Measurements from ENCODE around the gene CYP2C18. TPM values are rescaled to one million over a fixed set of nuclear protein-coding genes. Genes with fewer than 3 reads are reported as not detected.

The CYP2C18 gene
- total RNA-seq, 1 donor from 2014 or later: not detected

- Mint-ChIP-seq H3K4me1 (no peaks in the 10 kb centered on the region), H3K27ac (no peak overlapping the region), H3K9me3 (peaks cover 8% of the 10 kb centered on the region), H3K36me3 (ENCODE audit: low read depth) (no peaks in the 10 kb centered on the region), H3K27me3 (no peaks in the 10 kb centered on the region), H3K4me3 (no peak overlapping the region)
- ATAC-seq (ENCODE audit: low read depth): no peak
- intact Hi-C loops (cut with micrococcal nuclease): no loop called here
- no peak for DNase-seq
- POLR2A ChIA-PET: no interaction called here
- CTCF ChIA-PET: no interaction called here
- TF ChIP-seq CTCF (IDR thresholded peaks at IDR 0.05): no peak
Observed at GRCh38 chr10:94706089-94706488, 22.6 kb downstream of the CYP2C18 start.

- ChIA-PET CTCF (no interaction called here), POLR2A (no interaction called here)
- H3K36me3 Mint-ChIP-seq (ENCODE audit: low read depth): no peaks in the 10 kb centered on the region
- no peak overlapping the region for H3K4me3 Mint-ChIP-seq
- no peak overlapping the region for H3K27ac Mint-ChIP-seq
- no peak for DNase-seq
- no peaks in the 10 kb centered on the region for H3K4me1 Mint-ChIP-seq
- peaks cover 8% of the 10 kb centered on the region for H3K9me3 Mint-ChIP-seq
- TF ChIP-seq CTCF (IDR thresholded peaks at IDR 0.05): no peak
- intact Hi-C loops (cut with micrococcal nuclease): no loop called here
- no peak for ATAC-seq (ENCODE audit: low read depth)
- no peaks in the 10 kb centered on the region for H3K27me3 Mint-ChIP-seq
Observed at GRCh38 chr10:94710578-94710977, 27.0 kb downstream of the CYP2C18 start.

GRCh38 chr10:94725871-94726270 lies 42.3 kb downstream of the CYP2C18 start:
- ChIA-PET CTCF (no interaction called here), POLR2A (no interaction called here)
- Mint-ChIP-seq H3K27ac (no peak overlapping the region), H3K36me3 (ENCODE audit: low read depth) (no peaks in the 10 kb centered on the region), H3K9me3 (no peaks in the 10 kb centered on the region), H3K27me3 (peaks cover 2% of the 10 kb centered on the region), H3K4me1 (no peaks in the 10 kb centered on the region), H3K4me3 (no peak overlapping the region)
- no peak for DNase-seq
- no peak for ATAC-seq (ENCODE audit: low read depth)
- TF ChIP-seq CTCF (IDR thresholded peaks at IDR 0.05): no peak
- intact Hi-C loops (cut with micrococcal nuclease): no loop called here

- no peak overlapping the region for H3K4me3 Mint-ChIP-seq
- intact Hi-C loops (cut with micrococcal nuclease): no loop called here
- no peak for ATAC-seq (ENCODE audit: low read depth)
- ChIA-PET CTCF (no interaction called here), POLR2A (no interaction called here)
- H3K36me3 Mint-ChIP-seq (ENCODE audit: low read depth): no peaks in the 10 kb centered on the region
- peaks cover 8% of the 10 kb centered on the region for H3K9me3 Mint-ChIP-seq
- TF ChIP-seq CTCF (IDR thresholded peaks at IDR 0.05): no peak
- H3K4me1 Mint-ChIP-seq: no peaks in the 10 kb centered on the region
- no peak overlapping the region for H3K27ac Mint-ChIP-seq
- DNase-seq: no peak
- H3K27me3 Mint-ChIP-seq: peaks cover 2% of the 10 kb centered on the region
Observed at GRCh38 chr10:94735197-94735596, 51.7 kb downstream of the CYP2C18 start.

GRCh38 chr10:94738588-94738987 lies 55.1 kb downstream of the CYP2C18 start:
- DNase-seq (no peak), ATAC-seq (ENCODE audit: low read depth) (no peak)
- H3K9me3 Mint-ChIP-seq: peaks cover 26% of the 10 kb centered on the region
- CTCF ChIA-PET: no interaction called here
- H3K4me3 Mint-ChIP-seq: no peak overlapping the region
- intact Hi-C loops (cut with micrococcal nuclease): no loop called here
- POLR2A ChIA-PET: no interaction called here
- H3K4me1 Mint-ChIP-seq: no peaks in the 10 kb centered on the region
- H3K36me3 Mint-ChIP-seq (ENCODE audit: low read depth): no peaks in the 10 kb centered on the region
- no peaks in the 10 kb centered on the region for H3K27me3 Mint-ChIP-seq
- no peak for TF ChIP-seq CTCF (IDR thresholded peaks at IDR 0.05)
- H3K27ac Mint-ChIP-seq: no peak overlapping the region
